NCI-H82 (cell line): Measurements from ENCODE around the gene NMT1.

Experiments
- DNase-seq: peaks from one replicate; lab custom pipeline; 2025; lab: John Stamatoyannopoulos, UW

Gene NMT1

DNA sequence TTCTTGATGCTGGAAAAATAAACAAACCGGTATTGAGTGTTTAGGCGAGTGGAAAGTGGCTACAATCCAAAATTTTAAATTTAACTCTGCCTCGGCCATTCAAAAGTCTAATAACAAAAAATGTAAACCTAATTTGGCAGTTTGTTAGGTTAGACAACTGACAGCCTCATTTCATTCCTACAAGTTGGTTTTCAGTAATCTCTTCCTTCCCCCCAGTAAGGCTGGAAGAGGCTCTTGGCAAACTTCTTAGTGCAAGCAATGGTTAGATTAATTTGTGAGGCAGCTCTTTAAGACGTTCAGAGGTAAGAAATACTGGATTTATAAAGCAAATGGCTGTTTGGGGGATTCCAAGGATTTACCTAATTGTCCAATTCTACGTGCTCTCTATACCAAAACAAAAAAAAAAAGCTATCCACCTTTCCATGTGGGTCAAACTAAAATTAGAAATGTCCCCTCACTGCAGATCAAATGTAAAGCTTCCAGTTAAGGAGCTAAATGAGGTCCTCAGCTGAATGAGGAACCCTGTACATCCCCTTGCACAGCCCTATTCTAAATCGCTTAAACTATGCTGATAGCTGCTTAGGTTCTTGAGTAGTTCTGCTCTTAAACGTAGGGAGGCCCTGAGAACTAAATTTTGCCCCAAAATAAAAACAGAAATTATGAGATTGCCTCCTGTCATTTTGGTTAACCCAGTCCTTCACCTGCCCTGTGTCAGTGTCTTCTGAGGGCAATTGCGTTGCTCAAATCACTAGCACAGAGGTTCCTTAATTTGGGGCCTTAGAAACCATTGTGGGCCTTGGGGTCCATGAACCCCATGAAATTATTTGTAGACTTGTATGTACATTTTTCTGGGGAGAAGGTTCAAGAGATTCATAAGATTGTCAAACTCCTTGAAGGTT lies 90.0 kb downstream of the NMT1 start:
- peak; percentile 30 for DNase-seq

DNA sequence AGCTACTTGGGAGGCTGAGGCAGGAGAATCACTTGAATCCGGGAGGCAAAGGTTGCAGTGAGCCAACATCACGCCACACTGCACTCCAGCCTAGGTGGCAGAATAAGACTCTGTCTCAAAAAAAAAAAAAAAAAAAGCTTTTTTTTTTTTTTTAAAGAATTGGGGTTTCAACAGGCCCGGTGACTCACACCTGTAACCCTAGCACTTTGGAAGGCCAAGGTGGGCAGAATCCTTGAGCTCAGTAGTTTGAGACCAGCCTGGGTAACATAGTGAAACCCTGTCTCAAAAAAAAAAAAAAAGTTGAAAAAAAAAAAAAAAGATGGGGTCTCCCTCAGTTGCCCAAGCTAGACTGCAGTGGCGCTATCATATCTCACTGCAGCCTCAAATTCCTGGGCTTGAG lies 93.9 kb downstream of the NMT1 start:
- DNase-seq, result no peak

DNA sequence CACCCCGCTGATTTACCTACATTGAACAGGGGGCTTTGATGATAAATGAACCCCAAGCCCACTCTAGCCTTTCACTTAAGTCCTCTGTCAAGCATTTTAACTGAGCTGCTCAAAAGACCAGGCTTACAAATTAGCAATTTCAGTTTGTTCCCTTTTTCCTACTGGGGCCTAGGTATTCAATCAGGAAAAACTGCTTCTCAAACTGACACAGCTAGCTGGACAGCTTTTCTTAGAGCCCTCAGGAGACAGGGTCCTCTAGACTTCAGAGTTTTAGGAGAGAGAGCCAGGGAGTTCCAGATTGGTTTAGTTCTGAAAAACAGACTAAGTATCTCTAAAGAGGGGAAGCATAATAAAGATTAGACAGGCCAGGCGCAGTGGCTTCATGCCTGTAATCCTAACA lies 94.4 kb downstream of the NMT1 start:
- DNase-seq, result peak; percentile 27

DNA sequence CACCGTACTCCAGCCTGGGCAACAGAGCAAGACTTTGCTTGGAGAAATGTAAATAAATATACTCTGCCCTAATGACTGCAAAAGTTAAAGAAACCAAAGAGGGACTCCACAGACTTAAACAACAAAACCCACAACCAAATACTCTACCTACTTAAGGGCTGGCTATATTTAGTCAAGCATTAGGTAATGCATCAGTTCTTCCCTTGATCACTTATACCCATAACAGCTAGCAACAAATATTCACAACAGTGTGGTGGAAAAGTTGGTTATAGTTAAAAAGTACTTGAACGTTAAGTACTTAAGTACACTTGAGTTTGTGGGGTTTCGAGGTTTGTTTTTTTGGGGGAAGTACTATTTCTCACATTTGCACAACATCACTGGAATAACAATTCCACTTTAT lies 95.1 kb downstream of the NMT1 start:
- no peak for DNase-seq
